GM12878 (cell line): ENCODE results near the gene TPGS2. TPM values are rescaled to one million over a fixed set of nuclear protein-coding genes. Genes with fewer than 3 reads are reported as not detected.

Experiments
- ATF2 ChIP-seq: IDR thresholded peaks from 2 replicates; pipeline ENCODE4 v1.6.1; 2012; ENCODE audit warnings: low read length, inconsistent platforms
- PBX3 ChIP-seq: IDR thresholded peaks from 2 replicates; pipeline ENCODE4 v1.6.1; 2011; ENCODE audit warnings: mild to moderate bottlenecking, low read depth, low read length, moderate library complexity; ENCODE audit not compliant: insufficient replicate concordance
- RCOR1 ChIP-seq: conservative IDR thresholded peaks from 2 replicates; pipeline ENCODE4 v1.6.1; 2012; ENCODE audit warnings: low read depth, low read length, improper control_type of control experiment
- SMARCA5 ChIP-seq: fragments of 450-650 bp; IDR thresholded peaks from 2 replicates; pipeline ENCODE4 v1.6.1; 2017; ENCODE audit warnings: mild to moderate bottlenecking
- polyA plus RNA-seq, 11 experiments: library from polyadenylated mRNA; depleted of rRNA in 4 of 11; unstranded in 6 of 11; stranded (reverse) in 5 of 11; fragments of >200 nt; fragmentation: Nextera tagmentation in 4 of 11; fragmentation: Illumina TruSeq in 1 of 11; extraction: Ambion mirVana in 4 of 11; extraction: Trizol in 1 of 11; gene quantifications; 1 replicate in 1 of 11; 2 replicates in 10 of 11; pipeline versions ENCODE4 v1.2.1 to v1.2.3, GENCODE V29; 2011 to 2016; ENCODE audit warnings: inconsistent platforms in 2 of 11, missing spikeins in 2 of 11, low read depth in 1 of 11
- total RNA-seq, 4 experiments: library from RNA; depleted of rRNA in 3 of 4; stranded (reverse); fragments of >200 nt in 3 of 4; fragmentation: Illumina TruSeq in 1 of 4; extraction: Trizol in 1 of 4; gene quantifications; 2 replicates each; pipeline versions ENCODE4 v1.2.1 to v1.2.3, GENCODE V29; 2013 to 2021
- TF ChIP-seq, protein P1 (sequence below): IDR thresholded peaks from 2 replicates; pipeline ENCODE4 v1.6.1; 2011; ENCODE audit warnings: low read depth, mild to moderate bottlenecking, low read length, moderate library complexity, borderline replicate concordance; ENCODE audit errors: extremely low read depth
- TF ChIP-seq, protein P2 (sequence below): fragments of 450-650 bp; IDR thresholded peaks from 2 replicates; pipeline ENCODE4 v1.6.1; 2016; ENCODE audit warnings: mild to moderate bottlenecking, moderate library complexity, borderline replicate concordance

The TPGS2 gene
- total and polyA plus RNA-seq, 10 of the 15 experiments (the other 5 are each of a cell fraction or from before 2014, with no cell fraction given) = 39.8 to 181 (median 88.9) TPM

GRCh38 chr18:36813824-36814223, 15.0 kb downstream of the TPGS2 start (continued):
- TF ChIP-seq ATF2 (no peak), PBX3 (no peak), SMARCA5 (no peak), RCOR1 (no peak)
- TF ChIP-seq, protein P1, sequence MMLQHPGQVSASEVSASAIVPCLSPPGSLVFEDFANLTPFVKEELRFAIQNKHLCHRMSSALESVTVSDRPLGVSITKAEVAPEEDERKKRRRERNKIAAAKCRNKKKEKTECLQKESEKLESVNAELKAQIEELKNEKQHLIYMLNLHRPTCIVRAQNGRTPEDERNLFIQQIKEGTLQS = no peak
- TF ChIP-seq, protein P2, sequence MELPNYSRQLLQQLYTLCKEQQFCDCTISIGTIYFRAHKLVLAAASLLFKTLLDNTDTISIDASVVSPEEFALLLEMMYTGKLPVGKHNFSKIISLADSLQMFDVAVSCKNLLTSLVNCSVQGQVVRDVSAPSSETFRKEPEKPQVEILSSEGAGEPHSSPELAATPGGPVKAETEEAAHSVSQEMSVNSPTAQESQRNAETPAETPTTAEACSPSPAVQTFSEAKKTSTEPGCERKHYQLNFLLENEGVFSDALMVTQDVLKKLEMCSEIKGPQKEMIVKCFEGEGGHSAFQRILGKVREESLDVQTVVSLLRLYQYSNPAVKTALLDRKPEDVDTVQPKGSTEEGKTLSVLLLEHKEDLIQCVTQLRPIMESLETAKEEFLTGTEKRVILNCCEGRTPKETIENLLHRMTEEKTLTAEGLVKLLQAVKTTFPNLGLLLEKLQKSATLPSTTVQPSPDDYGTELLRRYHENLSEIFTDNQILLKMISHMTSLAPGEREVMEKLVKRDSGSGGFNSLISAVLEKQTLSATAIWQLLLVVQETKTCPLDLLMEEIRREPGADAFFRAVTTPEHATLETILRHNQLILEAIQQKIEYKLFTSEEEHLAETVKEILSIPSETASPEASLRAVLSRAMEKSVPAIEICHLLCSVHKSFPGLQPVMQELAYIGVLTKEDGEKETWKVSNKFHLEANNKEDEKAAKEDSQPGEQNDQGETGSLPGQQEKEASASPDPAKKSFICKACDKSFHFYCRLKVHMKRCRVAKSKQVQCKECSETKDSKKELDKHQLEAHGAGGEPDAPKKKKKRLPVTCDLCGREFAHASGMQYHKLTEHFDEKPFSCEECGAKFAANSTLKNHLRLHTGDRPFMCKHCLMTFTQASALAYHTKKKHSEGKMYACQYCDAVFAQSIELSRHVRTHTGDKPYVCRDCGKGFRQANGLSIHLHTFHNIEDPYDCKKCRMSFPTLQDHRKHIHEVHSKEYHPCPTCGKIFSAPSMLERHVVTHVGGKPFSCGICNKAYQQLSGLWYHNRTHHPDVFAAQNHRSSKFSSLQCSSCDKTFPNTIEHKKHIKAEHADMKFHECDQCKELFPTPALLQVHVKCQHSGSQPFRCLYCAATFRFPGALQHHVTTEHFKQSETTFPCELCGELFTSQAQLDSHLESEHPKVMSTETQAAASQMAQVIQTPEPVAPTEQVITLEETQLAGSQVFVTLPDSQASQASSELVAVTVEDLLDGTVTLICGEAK = no peak
